ENCODE data around the gene MAIP1.
A peak's percentile ranks its signal among the peaks of the same experiment; 100 is the strongest.

Gene MAIP1

GRCh38 chr2:199972088-199972626 lies 16.8 kb downstream of the MAIP1 start:
- Mint-ChIP-seq H3K4me3 (no peak overlapping the region), H3K4me1 (ENCODE audit: low read depth) (no peaks in the 10 kb centered on the region), H3K9me3 (peaks cover 5% of the 10 kb centered on the region), H3K36me3 (ENCODE audit: low read depth) (peaks cover 22% of the 10 kb centered on the region), H3K27ac (no peak overlapping the region), H3K27me3 (no peaks in the 10 kb centered on the region)

GRCh38 chr2:199973703-199974102 lies 18.3 kb downstream of the MAIP1 start:
- H3K36me3 Mint-ChIP-seq (ENCODE audit: low read depth): peaks cover 8% of the 10 kb centered on the region
- H3K9me3 Mint-ChIP-seq: peaks cover 5% of the 10 kb centered on the region
- peaks cover 14% of the 10 kb centered on the region for H3K4me1 Mint-ChIP-seq (ENCODE audit: low read depth)
- no peak overlapping the region for H3K4me3 Mint-ChIP-seq
- no peaks in the 10 kb centered on the region for H3K27me3 Mint-ChIP-seq
- no peak overlapping the region for H3K27ac Mint-ChIP-seq

- Mint-ChIP-seq H3K4me1 (ENCODE audit: low read depth) (peaks cover 21% of the 10 kb centered on the region), H3K27ac (no peak overlapping the region), H3K9me3 (peaks cover 5% of the 10 kb centered on the region), H3K4me3 (no peak overlapping the region), H3K36me3 (ENCODE audit: low read depth) (peaks cover 5% of the 10 kb centered on the region), H3K27me3 (no peaks in the 10 kb centered on the region)
Observed at GRCh38 chr2:199975273-199975895, 20.0 kb downstream of the MAIP1 start.

GRCh38 chr2:199977984-199978415 lies 22.6 kb downstream of the MAIP1 start:
- H3K27ac Mint-ChIP-seq: peak overlapping the region; percentile 26
- H3K4me1 Mint-ChIP-seq (ENCODE audit: low read depth): peaks cover 21% of the 10 kb centered on the region
- H3K9me3 Mint-ChIP-seq: peaks cover 5% of the 10 kb centered on the region
- H3K27me3 Mint-ChIP-seq: no peaks in the 10 kb centered on the region
- H3K4me3 Mint-ChIP-seq: no peak overlapping the region
- peaks cover 5% of the 10 kb centered on the region for H3K36me3 Mint-ChIP-seq (ENCODE audit: low read depth)

GRCh38 chr2:199979398-199979797 lies 24.0 kb downstream of the MAIP1 start:
- peaks cover 4% of the 10 kb centered on the region for H3K36me3 Mint-ChIP-seq (ENCODE audit: low read depth)
- no peak overlapping the region for H3K27ac Mint-ChIP-seq
- H3K4me1 Mint-ChIP-seq (ENCODE audit: low read depth): peaks cover 21% of the 10 kb centered on the region
- H3K9me3 Mint-ChIP-seq: peaks cover 5% of the 10 kb centered on the region
- H3K27me3 Mint-ChIP-seq: no peaks in the 10 kb centered on the region
- H3K4me3 Mint-ChIP-seq: no peak overlapping the region

GRCh38 chr2:199979832-199980628 lies 24.6 kb downstream of the MAIP1 start:
- no peak overlapping the region for H3K27ac Mint-ChIP-seq
- H3K36me3 Mint-ChIP-seq (ENCODE audit: low read depth): no peaks in the 10 kb centered on the region
- H3K27me3 Mint-ChIP-seq: no peaks in the 10 kb centered on the region
- no peak overlapping the region for H3K4me3 Mint-ChIP-seq
- H3K9me3 Mint-ChIP-seq: peaks cover 5% of the 10 kb centered on the region
- H3K4me1 Mint-ChIP-seq (ENCODE audit: low read depth): peaks cover 21% of the 10 kb centered on the region

GRCh38 chr2:199982126-199982843 lies 26.9 kb downstream of the MAIP1 start:
- H3K36me3 Mint-ChIP-seq (ENCODE audit: low read depth): no peaks in the 10 kb centered on the region
- H3K27me3 Mint-ChIP-seq: no peaks in the 10 kb centered on the region
- peaks cover 21% of the 10 kb centered on the region for H3K4me1 Mint-ChIP-seq (ENCODE audit: low read depth)
- H3K9me3 Mint-ChIP-seq: no peaks in the 10 kb centered on the region
- H3K4me3 Mint-ChIP-seq: no peak overlapping the region
- no peak overlapping the region for H3K27ac Mint-ChIP-seq

- H3K27me3 Mint-ChIP-seq: no peaks in the 10 kb centered on the region
Observed at GRCh38 chr2:199983534-199983933, 28.2 kb downstream of the MAIP1 start.

GRCh38 chr2:199984159-199984558 lies 28.8 kb downstream of the MAIP1 start:
- H3K27ac Mint-ChIP-seq: no peak overlapping the region
- H3K36me3 Mint-ChIP-seq (ENCODE audit: low read depth): no peaks in the 10 kb centered on the region
- H3K4me3 Mint-ChIP-seq: no peak overlapping the region
- peaks cover 4% of the 10 kb centered on the region for H3K4me1 Mint-ChIP-seq (ENCODE audit: low read depth)
- H3K27me3 Mint-ChIP-seq: no peaks in the 10 kb centered on the region
- H3K9me3 Mint-ChIP-seq: no peaks in the 10 kb centered on the region

More at GRCh38 chr2:199983534-199983933, 28.2 kb downstream of the MAIP1 start:
- no peaks in the 10 kb centered on the region for H3K36me3 Mint-ChIP-seq (ENCODE audit: low read depth)
- H3K27ac Mint-ChIP-seq: no peak overlapping the region
- H3K4me1 Mint-ChIP-seq (ENCODE audit: low read depth): peaks cover 9% of the 10 kb centered on the region
- H3K4me3 Mint-ChIP-seq: no peak overlapping the region
- no peaks in the 10 kb centered on the region for H3K9me3 Mint-ChIP-seq

- Mint-ChIP-seq H3K36me3 (ENCODE audit: low read depth) (no peaks in the 10 kb centered on the region), H3K9me3 (no peaks in the 10 kb centered on the region), H3K27ac (no peak overlapping the region), H3K27me3 (no peaks in the 10 kb centered on the region), H3K4me1 (ENCODE audit: low read depth) (peaks cover 3% of the 10 kb centered on the region), H3K4me3 (no peak overlapping the region)
Observed at GRCh38 chr2:199984755-199985154, 29.4 kb downstream of the MAIP1 start.

- Mint-ChIP-seq H3K36me3 (ENCODE audit: low read depth) (no peaks in the 10 kb centered on the region), H3K4me1 (ENCODE audit: low read depth) (no peaks in the 10 kb centered on the region), H3K4me3 (no peak overlapping the region), H3K27me3 (no peaks in the 10 kb centered on the region), H3K9me3 (no peaks in the 10 kb centered on the region), H3K27ac (no peak overlapping the region)
Observed at GRCh38 chr2:199985625-199986207, 30.3 kb downstream of the MAIP1 start.

- H3K9me3 Mint-ChIP-seq: no peaks in the 10 kb centered on the region
- no peaks in the 10 kb centered on the region for H3K27me3 Mint-ChIP-seq
- no peak overlapping the region for H3K27ac Mint-ChIP-seq
- no peaks in the 10 kb centered on the region for H3K4me1 Mint-ChIP-seq (ENCODE audit: low read depth)
- no peaks in the 10 kb centered on the region for H3K36me3 Mint-ChIP-seq (ENCODE audit: low read depth)
- H3K4me3 Mint-ChIP-seq: no peak overlapping the region
Observed at GRCh38 chr2:199987586-199987985, 32.2 kb downstream of the MAIP1 start.

GRCh38 chr2:199988151-199988550 lies 32.8 kb downstream of the MAIP1 start:
- Mint-ChIP-seq H3K27ac (no peak overlapping the region), H3K4me1 (ENCODE audit: low read depth) (no peaks in the 10 kb centered on the region), H3K9me3 (no peaks in the 10 kb centered on the region), H3K36me3 (ENCODE audit: low read depth) (no peaks in the 10 kb centered on the region), H3K4me3 (no peak overlapping the region), H3K27me3 (no peaks in the 10 kb centered on the region)

- Mint-ChIP-seq H3K4me3 (no peak overlapping the region), H3K9me3 (no peaks in the 10 kb centered on the region), H3K36me3 (ENCODE audit: low read depth) (no peaks in the 10 kb centered on the region), H3K27me3 (no peaks in the 10 kb centered on the region), H3K4me1 (ENCODE audit: low read depth) (no peaks in the 10 kb centered on the region), H3K27ac (no peak overlapping the region)
Observed at GRCh38 chr2:199989822-199990221, 34.4 kb downstream of the MAIP1 start.

GRCh38 chr2:199991691-199992090 lies 36.3 kb downstream of the MAIP1 start:
- H3K36me3 Mint-ChIP-seq (ENCODE audit: low read depth): no peaks in the 10 kb centered on the region

More at GRCh38 chr2:199991691-199992090, 36.3 kb downstream of the MAIP1 start:
- no peak overlapping the region for H3K27ac Mint-ChIP-seq
- H3K4me3 Mint-ChIP-seq: no peak overlapping the region
- H3K9me3 Mint-ChIP-seq: no peaks in the 10 kb centered on the region
- no peaks in the 10 kb centered on the region for H3K27me3 Mint-ChIP-seq
- no peaks in the 10 kb centered on the region for H3K4me1 Mint-ChIP-seq (ENCODE audit: low read depth)

All from stimulated activated naive CD8-positive, alpha-beta T cell treated with anti-CD3 and anti-CD28 coated beads, Interleukin-15, Interleukin-2, amounts not matched to agents 100 ng/mL and 50 ng/mL, for 24 hours (primary cell).